GM12878 (cell line): ENCODE measurements around the gene ARHGEF3. TPM values are rescaled to one million over a fixed set of nuclear protein-coding genes. Genes with fewer than 3 reads are reported as not detected.

ENCODE experiments used
- ATAC-seq: fragments of 200-7000 bp; cut with Tn5 transposase; 3 replicates; pipeline ENCODE4 v1.9.1; 2020; ENCODE audit warnings: mild to moderate bottlenecking, moderate library complexity
- BruUV-seq: library from RNA; stranded (reverse); fragments of 400-500 nt; replicated peaks from 2 replicates; lab custom pipeline; 2021; lab: Mats Ljungman, UMichigan
- CTCF ChIA-PET: fragments of 300-600 bp; sonication (Branson Sonifier 250); formaldehyde crosslinking; extraction: SDS; loops from one replicate; lab custom pipeline; 2021; ENCODE audit warnings: inconsistent platforms; lab: Yijun Ruan, JAX
- POLR2A ChIA-PET: fragments of 350-600 bp; formaldehyde crosslinking; extraction: SDS; loops from one replicate; lab custom pipeline; 2021; ENCODE audit warnings: inconsistent platforms; lab: Charles Lee
- RAD21 ChIA-PET: fragments of 300-600 bp; sonication (Branson Sonifier 250); formaldehyde crosslinking; loops from one replicate; lab custom pipeline; 2023; ENCODE audit warnings: antibody characterized with exemption; ENCODE audit not compliant: unreplicated experiment; lab: Charles Lee
- SMC1A ChIA-PET: fragments of 300-600 bp; sonication (Branson Sonifier 250); formaldehyde crosslinking; loops from one replicate; lab custom pipeline; 2023; ENCODE audit not compliant: unreplicated experiment, uncharacterized antibody; lab: Charles Lee
- DNase-seq: peaks from one replicate; pipeline ENCODE4 v3.0.0-alpha.2; 2011; ENCODE audit warnings: low read depth, low spot score
- FAIRE-seq: peaks from 3 replicates; lab custom pipeline; 2011; peaks lifted over from hg19 to GRCh38; lab: Jason Lieb, UNC
- H2AFZ ChIP-seq: 2 replicates; pipeline ENCODE4 v1.6.0; 2011; ENCODE audit warnings: low read depth, low read length, control low read depth; ENCODE audit not compliant: control insufficient read depth
- H3K27ac ChIP-seq: 2 replicates; pipeline ENCODE4 v1.5.1; 2011; ENCODE audit warnings: control low read depth; ENCODE audit not compliant: control insufficient read depth, insufficient read depth
- H3K27me3 ChIP-seq, 2 experiments: replicated peaks in 1 of 2; 2 replicates each; pipeline versions ENCODE4 v1.6.0 to v1.6.1; 2011; ENCODE audit warnings: low read length in 1 of 2; ENCODE audit not compliant: control insufficient read depth in 2 of 2, insufficient read depth in 2 of 2
- H3K36me3 ChIP-seq, 2 experiments: 2 replicates each; pipeline ENCODE4 v1.5.1; 2011; ENCODE audit warnings: low read length in 1 of 2; ENCODE audit not compliant: control insufficient read depth in 2 of 2, insufficient read depth in 2 of 2
- H3K4me1 ChIP-seq: 2 replicates; pipeline ENCODE4 v1.6.1; 2011; ENCODE audit warnings: mild to moderate bottlenecking, low read length, moderate library complexity, mixed read lengths; ENCODE audit not compliant: control insufficient read depth, insufficient read depth
- H3K4me2 ChIP-seq: 2 replicates; pipeline ENCODE4 v1.6.0; 2011; ENCODE audit warnings: control low read depth; ENCODE audit not compliant: control insufficient read depth, insufficient read depth
- H3K4me3 ChIP-seq: fragments of 200-600 bp; sonication (generic); 2 replicates; pipeline ENCODE4 v1.5.1; 2016
- H3K79me2 ChIP-seq: 2 replicates; pipeline ENCODE4 v1.6.0; 2011; ENCODE audit warnings: low read length; ENCODE audit not compliant: control insufficient read depth, insufficient read depth
- H3K9ac ChIP-seq: 2 replicates; pipeline ENCODE4 v1.8.0; 2011; ENCODE audit warnings: low read length, control low read depth, mixed read lengths; ENCODE audit not compliant: control insufficient read depth, insufficient read depth
- H3K9me3 ChIP-seq: replicated peaks from 3 replicates; pipeline ENCODE4 v1.5.1; 2011; ENCODE audit warnings: mild to moderate bottlenecking, low read length; ENCODE audit not compliant: control insufficient read depth, insufficient read depth
- H4K20me1 ChIP-seq: 2 replicates; pipeline ENCODE4 v1.6.0; 2011; ENCODE audit not compliant: control insufficient read depth, insufficient read depth
- CHD4 ChIP-seq: fragments of 200-600 bp; sonication (generic); IDR thresholded peaks from 2 replicates; pipeline ENCODE4 v1.6.1; 2016; ENCODE audit warnings: mild to moderate bottlenecking
- DPF2 ChIP-seq: fragments of 450-650 bp; IDR thresholded peaks from 2 replicates; pipeline ENCODE4 v1.6.1; 2017; ENCODE audit warnings: mild to moderate bottlenecking
- NFYA ChIP-seq: IDR thresholded peaks from 2 replicates; pipeline ENCODE4 v1.6.1; 2011; ENCODE audit warnings: low read depth, mild to moderate bottlenecking, low read length, improper control_type of control experiment, borderline replicate concordance
- SRF ChIP-seq, 2 experiments: IDR thresholded peaks; 2 replicates each; pipeline ENCODE4 v1.6.1; 2011; ENCODE audit warnings: low read depth in 2 of 2, low read length in 2 of 2, mild to moderate bottlenecking in 1 of 2, moderate library complexity in 1 of 2
- YY1 ChIP-seq: IDR thresholded peaks from 2 replicates; pipeline ENCODE4 v1.6.1; 2011; ENCODE audit warnings: low read depth, mild to moderate bottlenecking, low read length
- WGBS: methylation state at CpG from one replicate; pipeline ENCODE4 v1.1.6; 2016; ENCODE audit warnings: low lambda C conversion rate; ENCODE audit not compliant: insufficient replicate concordance, insufficient coverage; ENCODE audit errors: missing lambda C conversion rate; 5-methylcytosine and 5-hydroxymethylcytosine counted together
- in situ Hi-C: fragments of 300-500 bp; cut with MboI; formaldehyde crosslinking; loops from 9 replicates; pipeline ENCODE4 v1.14.3; 2018; ENCODE audit warnings: mixed read lengths
- intact Hi-C: fragments of 100-400 bp; cut with micrococcal nuclease; formaldehyde crosslinking; loops from one replicate; pipeline ENCODE4 v1.14.2; 2022; ENCODE audit not compliant: unreplicated experiment
- polyA plus RNA-seq, 11 experiments: library from polyadenylated mRNA; depleted of rRNA in 4 of 11; unstranded in 6 of 11; stranded (reverse) in 5 of 11; fragments of >200 nt; fragmentation: Nextera tagmentation in 4 of 11; fragmentation: Illumina TruSeq in 1 of 11; extraction: Ambion mirVana in 4 of 11; extraction: Trizol in 1 of 11; gene quantifications; 1 replicate in 1 of 11; 2 replicates in 10 of 11; pipeline versions ENCODE4 v1.2.1 to v1.2.3, GENCODE V29; 2011 to 2016; ENCODE audit warnings: inconsistent platforms in 2 of 11, missing spikeins in 2 of 11, low read depth in 1 of 11
- total RNA-seq, 4 experiments: library from RNA; depleted of rRNA in 3 of 4; stranded (reverse); fragments of >200 nt in 3 of 4; fragmentation: Illumina TruSeq in 1 of 4; extraction: Trizol in 1 of 4; gene quantifications; 2 replicates each; pipeline versions ENCODE4 v1.2.1 to v1.2.3, GENCODE V29; 2013 to 2021
- TF ChIP-seq, protein P1 (sequence below): fragments of 450-650 bp; IDR thresholded peaks from 2 replicates; pipeline ENCODE4 v1.6.1; 2017; ENCODE audit warnings: mild to moderate bottlenecking, moderate library complexity
- TF ChIP-seq, protein P2 (sequence below): fragments of 450-650 bp; IDR thresholded peaks from 2 replicates; pipeline ENCODE4 v1.6.1; 2016; ENCODE audit warnings: mild to moderate bottlenecking, moderate library complexity, borderline replicate concordance
- TF ChIP-seq, protein P3 (sequence below): IDR thresholded peaks from 2 replicates; pipeline ENCODE4 v1.6.1; 2012; ENCODE audit warnings: low read depth, low read length, improper control_type of control experiment

ARHGEF3 gene
- total and polyA plus RNA-seq, 10 of the 15 experiments (the other 5 are each of a cell fraction or from before 2014, with no cell fraction given) = 21.8 to 78.7 (median 56.2) TPM

DNA sequence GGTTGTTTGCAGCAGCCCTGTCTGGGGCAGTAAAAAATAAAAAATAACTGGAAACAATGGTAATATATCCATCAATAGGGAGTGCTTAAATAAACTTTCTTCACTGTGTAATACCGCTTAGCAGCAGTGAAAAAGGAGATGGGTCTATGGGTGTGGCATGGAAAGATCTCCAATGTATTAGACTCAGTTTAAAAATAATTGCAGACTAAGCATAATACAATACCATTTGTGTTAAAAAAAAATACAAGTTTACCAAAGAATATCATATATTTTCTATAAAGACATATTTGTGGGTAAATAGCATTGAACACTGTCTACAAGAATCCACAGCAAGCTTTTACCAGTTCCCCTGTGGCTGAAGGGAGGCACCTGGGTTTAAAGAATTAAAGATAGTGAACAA, 1.0 kb upstream of the ARHGEF3 start:
- no TSS peak for BruUV-seq
- H3K9me3 ChIP-seq = no peaks in the 10 kb centered on the region
- no peak for DNase-seq
- peaks cover 33% of the 10 kb centered on the region for H3K79me2 ChIP-seq
- no peak overlapping the region for H3K9ac ChIP-seq
- 100% methylated on average over 1 of the region's 1 CpG for WGBS
- SMC1A ChIA-PET = interaction anchor here (0.8 to 11.9 kb wide), 12 partner anchors 9 to 186 kb away, joined by 3 to 411 read pairs (median 26); no protein-coding TSS in a partner anchor
- intact Hi-C loops = loop anchor here (1.0 to 10.0 kb wide), 3 partner anchors 115 to 272 kb away; no protein-coding TSS in a partner anchor
- peaks cover 6% of the 10 kb centered on the region for H3K4me1 ChIP-seq
- no peak overlapping the region for H2AFZ ChIP-seq
- RAD21 ChIA-PET = interaction anchor here (1.1 to 14.1 kb wide), 6 partner anchors 13 to 186 kb away, joined by 3 to 388 read pairs (median 148); no protein-coding TSS in a partner anchor
- no peak overlapping the region for H3K27ac ChIP-seq
- H3K27me3 ChIP-seq = no peaks in the 10 kb centered on the region
- H3K36me3 ChIP-seq = no peaks in the 10 kb centered on the region
- no peak for FAIRE-seq
- no peak for ATAC-seq
- H3K4me3 ChIP-seq = no peak overlapping the region
- in situ Hi-C loops = no loop called here
- CTCF ChIA-PET = interaction anchor here (0.5 to 10.8 kb wide), 17 partner anchors 10 to 257 kb away, joined by 3 to 429 read pairs (median 7); partner anchors contain the start of gene SPATA12
- no peak overlapping the region for H3K4me2 ChIP-seq
- POLR2A ChIA-PET = interaction anchor here (0.7 kb wide), 1 partner anchor 16 kb away, joined by 3 read pairs; no protein-coding TSS in a partner anchor
- H4K20me1 ChIP-seq = no peaks in the 10 kb centered on the region
- TF ChIP-seq CHD4 (no peak), DPF2 (no peak), SRF (IDR thresholded peaks at IDR 0.05; ENCODE audit: low read depth in 2 of 2, low read length in 2 of 2) (no peak), NFYA (no peak), YY1 (no peak)
- TF ChIP-seq, protein P1, sequence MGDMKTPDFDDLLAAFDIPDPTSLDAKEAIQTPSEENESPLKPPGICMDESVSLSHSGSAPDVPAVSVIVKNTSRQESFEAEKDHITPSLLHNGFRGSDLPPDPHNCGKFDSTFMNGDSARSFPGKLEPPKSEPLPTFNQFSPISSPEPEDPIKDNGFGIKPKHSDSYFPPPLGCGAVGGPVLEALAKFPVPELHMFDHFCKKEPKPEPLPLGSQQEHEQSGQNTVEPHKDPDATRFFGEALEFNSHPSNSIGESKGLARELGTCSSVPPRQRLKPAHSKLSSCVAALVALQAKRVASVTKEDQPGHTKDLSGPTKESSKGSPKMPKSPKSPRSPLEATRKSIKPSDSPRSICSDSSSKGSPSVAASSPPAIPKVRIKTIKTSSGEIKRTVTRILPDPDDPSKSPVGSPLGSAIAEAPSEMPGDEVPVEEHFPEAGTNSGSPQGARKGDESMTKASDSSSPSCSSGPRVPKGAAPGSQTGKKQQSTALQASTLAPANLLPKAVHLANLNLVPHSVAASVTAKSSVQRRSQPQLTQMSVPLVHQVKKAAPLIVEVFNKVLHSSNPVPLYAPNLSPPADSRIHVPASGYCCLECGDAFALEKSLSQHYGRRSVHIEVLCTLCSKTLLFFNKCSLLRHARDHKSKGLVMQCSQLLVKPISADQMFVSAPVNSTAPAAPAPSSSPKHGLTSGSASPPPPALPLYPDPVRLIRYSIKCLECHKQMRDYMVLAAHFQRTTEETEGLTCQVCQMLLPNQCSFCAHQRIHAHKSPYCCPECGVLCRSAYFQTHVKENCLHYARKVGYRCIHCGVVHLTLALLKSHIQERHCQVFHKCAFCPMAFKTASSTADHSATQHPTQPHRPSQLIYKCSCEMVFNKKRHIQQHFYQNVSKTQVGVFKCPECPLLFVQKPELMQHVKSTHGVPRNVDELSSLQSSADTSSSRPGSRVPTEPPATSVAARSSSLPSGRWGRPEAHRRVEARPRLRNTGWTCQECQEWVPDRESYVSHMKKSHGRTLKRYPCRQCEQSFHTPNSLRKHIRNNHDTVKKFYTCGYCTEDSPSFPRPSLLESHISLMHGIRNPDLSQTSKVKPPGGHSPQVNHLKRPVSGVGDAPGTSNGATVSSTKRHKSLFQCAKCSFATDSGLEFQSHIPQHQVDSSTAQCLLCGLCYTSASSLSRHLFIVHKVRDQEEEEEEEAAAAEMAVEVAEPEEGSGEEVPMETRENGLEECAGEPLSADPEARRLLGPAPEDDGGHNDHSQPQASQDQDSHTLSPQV = no peak
- TF ChIP-seq, protein P2, sequence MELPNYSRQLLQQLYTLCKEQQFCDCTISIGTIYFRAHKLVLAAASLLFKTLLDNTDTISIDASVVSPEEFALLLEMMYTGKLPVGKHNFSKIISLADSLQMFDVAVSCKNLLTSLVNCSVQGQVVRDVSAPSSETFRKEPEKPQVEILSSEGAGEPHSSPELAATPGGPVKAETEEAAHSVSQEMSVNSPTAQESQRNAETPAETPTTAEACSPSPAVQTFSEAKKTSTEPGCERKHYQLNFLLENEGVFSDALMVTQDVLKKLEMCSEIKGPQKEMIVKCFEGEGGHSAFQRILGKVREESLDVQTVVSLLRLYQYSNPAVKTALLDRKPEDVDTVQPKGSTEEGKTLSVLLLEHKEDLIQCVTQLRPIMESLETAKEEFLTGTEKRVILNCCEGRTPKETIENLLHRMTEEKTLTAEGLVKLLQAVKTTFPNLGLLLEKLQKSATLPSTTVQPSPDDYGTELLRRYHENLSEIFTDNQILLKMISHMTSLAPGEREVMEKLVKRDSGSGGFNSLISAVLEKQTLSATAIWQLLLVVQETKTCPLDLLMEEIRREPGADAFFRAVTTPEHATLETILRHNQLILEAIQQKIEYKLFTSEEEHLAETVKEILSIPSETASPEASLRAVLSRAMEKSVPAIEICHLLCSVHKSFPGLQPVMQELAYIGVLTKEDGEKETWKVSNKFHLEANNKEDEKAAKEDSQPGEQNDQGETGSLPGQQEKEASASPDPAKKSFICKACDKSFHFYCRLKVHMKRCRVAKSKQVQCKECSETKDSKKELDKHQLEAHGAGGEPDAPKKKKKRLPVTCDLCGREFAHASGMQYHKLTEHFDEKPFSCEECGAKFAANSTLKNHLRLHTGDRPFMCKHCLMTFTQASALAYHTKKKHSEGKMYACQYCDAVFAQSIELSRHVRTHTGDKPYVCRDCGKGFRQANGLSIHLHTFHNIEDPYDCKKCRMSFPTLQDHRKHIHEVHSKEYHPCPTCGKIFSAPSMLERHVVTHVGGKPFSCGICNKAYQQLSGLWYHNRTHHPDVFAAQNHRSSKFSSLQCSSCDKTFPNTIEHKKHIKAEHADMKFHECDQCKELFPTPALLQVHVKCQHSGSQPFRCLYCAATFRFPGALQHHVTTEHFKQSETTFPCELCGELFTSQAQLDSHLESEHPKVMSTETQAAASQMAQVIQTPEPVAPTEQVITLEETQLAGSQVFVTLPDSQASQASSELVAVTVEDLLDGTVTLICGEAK = no peak
- TF ChIP-seq, protein P3, sequence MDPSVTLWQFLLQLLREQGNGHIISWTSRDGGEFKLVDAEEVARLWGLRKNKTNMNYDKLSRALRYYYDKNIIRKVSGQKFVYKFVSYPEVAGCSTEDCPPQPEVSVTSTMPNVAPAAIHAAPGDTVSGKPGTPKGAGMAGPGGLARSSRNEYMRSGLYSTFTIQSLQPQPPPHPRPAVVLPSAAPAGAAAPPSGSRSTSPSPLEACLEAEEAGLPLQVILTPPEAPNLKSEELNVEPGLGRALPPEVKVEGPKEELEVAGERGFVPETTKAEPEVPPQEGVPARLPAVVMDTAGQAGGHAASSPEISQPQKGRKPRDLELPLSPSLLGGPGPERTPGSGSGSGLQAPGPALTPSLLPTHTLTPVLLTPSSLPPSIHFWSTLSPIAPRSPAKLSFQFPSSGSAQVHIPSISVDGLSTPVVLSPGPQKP = no peak
